NCI-H446 (cell line): ENCODE measurements around the gene ZC3H7A.
A peak's percentile ranks its signal among the peaks of the same experiment; 100 is the strongest.

Source experiments
- DNase-seq, 2 experiments: peaks; one replicate each; lab custom pipeline; 2025; lab: John Stamatoyannopoulos, UW

Gene ZC3H7A

DNA sequence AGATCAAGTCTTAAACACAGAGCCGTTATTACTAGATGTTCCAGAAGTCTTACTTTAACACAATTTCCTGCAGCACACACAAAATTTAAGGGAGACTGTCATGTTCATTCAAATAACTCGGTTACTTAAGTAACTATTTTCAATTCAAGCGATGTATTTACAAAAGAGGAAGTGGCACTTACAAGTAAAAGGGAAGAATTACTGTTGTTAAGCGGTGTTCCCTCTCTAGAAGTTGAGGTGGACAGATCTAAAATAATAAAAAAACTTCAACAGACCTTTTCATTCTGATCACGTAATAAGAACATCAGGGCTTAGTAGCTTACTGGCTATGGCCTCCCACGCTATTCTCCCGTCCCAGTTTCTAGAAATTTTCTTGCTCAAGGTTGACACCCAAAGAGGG, 28.2 kb downstream of the ZC3H7A start:
- no peak for DNase-seq

- DNase-seq = no peak
These were observed 34.6 kb downstream of the ZC3H7A start for GRCh38 chr16:11762431-11762830.

GRCh38 chr16:11759997-11760396, 37.1 kb downstream of the ZC3H7A start:
- DNase-seq = no peak

DNA sequence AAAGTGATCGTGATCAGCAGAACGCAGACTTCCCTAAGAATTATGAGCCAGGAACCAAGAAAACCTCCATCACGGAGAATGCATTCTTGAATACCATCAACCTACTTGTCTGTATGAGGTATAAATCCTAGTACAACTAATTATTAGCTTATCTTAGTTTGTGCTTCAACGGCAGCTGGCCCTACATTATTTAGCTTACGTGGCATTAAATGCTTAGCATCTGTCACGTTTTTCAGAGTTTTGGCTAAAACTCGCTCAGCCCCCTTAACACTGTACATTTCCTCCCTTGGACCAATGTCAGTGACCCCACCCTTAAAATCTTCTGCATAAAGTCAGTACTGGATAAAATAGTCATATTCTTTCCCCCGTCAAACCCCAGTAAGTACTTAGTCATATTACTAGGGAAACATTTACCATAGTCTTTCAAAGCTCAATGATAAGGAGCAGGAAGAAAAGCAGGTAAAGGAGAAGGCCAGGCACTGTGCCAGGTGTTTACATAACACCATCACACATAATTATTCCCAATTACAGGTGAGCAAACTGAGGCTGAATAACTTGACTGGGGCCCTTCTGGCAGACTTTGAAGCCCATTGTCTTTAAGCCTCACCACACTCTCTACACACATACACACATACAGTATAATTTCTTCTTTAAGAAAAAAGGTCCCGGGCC, 37.8 kb downstream of the ZC3H7A start:
- no peak for DNase-seq

DNA sequence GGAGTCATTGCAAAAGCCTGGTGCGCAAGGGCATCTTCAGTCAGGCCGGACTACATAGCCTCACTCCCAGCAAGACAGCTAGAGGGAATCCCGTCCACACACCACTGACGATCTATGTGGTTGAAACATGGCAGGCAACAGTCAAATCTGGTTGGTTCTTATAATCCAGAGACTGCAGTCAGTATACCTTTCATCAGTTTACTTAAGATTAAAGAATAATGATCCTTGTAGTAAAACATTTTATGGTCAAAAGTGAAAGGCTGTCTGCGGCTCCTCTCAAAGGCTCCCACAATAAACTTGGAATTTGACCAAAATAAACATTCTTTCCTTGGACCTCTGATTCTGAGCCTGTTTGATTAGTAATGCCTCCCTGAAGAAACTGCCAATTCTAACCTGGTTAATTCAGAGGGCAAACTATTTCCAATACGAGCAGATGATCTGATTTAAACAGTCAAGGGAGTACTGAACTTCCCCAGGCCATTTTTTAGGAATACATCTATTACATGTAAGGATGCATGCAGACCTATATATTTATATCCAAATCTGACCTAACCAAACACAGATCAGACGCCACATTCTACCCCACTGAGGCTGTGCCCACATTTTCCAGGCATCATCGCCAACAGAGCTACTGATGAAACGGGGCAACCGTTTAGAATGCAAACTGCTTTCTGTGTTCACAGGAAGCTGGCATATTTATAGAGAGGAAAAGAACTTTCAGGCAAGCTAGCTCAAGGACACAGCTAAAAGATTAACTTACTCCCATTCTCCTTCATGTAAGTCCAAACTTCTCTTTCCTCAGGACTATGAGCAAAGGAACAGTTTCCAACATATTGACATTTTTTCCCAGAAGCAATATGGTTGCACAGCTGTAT, 39.1 kb downstream of the ZC3H7A start:
- no peak for DNase-seq

DNA sequence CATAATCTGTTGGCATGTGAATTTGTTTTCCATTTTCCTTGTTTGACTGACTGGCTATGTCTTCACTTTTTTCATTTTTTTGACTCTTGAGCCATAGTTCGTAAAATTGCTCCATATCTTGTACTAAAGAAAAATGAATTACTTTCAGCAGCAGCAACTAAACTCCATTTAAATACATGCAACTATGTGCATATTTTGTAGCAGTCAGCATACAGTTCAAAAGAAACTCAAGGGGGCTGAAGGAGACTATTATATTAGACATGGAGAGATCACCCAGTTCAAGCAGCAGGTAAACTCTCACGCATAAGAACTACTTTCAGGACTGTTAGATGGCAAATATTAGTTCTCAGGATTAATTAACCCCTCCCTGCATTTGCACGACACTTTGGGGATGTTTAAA, 40.8 kb downstream of the ZC3H7A start:
- no peak for DNase-seq

DNA sequence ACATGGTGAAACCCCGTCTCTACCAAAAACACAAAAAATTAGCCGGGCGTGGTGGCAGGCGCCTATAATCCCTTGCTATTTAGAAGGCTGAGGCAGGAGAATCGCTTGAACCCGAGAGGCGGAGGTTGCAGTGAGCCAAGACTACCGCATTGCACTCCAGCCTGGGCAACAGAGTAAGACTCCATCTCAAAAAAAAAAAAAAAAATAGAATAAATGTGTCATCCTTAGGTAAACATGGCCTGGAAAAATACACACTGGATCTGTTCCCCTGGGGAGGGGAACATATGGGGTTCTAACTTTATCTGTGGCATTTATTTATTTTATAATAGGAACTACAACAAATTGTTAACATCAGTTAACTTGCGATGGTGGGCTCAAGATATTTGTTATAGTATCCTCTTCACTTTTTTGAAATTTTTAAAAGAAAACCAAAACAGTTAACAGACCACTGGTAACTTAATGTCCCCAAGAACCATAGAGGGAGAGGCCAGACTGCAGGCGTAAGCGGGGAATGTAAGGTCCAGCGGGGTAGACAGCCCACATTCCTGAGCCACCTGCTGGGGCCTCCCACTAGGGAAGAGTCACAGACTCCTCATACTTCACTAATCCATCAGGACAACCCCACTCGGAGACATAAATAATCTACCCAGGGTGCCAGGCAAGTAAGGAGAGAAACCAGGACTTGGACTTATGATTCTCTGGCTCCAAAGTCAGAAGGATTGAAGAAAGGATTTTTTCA, 41.9 kb downstream of the ZC3H7A start:
- no peak for DNase-seq

DNA sequence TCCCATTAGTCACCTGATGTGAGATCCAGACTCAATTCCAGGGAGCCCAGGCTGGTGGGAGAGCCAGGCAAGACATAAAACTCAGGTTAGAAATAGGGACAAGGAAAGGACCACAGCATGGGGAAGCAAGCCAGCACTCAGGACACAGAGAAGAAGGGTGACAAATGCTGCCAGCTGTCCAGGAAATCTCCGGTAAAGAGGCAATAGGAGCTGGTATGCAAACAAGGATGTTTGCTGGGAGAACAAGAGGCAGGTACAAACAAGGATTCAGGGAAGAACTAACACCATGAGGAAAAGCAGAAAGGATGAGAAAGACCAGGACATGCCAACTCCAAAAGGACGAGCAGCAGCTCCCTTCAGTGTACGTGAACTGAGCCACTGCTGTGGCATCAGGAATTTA, 44.2 kb downstream of the ZC3H7A start:
- DNase-seq = no peak

GRCh38 chr16:11750056-11750455, 47.0 kb downstream of the ZC3H7A start:
- DNase-seq = no peak

GRCh38 chr16:11748404-11749254, 48.4 kb downstream of the ZC3H7A start:
- DNase-seq = no peak

GRCh38 chr16:11747949-11748403, 49.1 kb downstream of the ZC3H7A start:
- no peak for DNase-seq

- no peak for DNase-seq
These were observed 53.0 kb downstream of the ZC3H7A start for GRCh38 chr16:11744075-11744470.

DNA sequence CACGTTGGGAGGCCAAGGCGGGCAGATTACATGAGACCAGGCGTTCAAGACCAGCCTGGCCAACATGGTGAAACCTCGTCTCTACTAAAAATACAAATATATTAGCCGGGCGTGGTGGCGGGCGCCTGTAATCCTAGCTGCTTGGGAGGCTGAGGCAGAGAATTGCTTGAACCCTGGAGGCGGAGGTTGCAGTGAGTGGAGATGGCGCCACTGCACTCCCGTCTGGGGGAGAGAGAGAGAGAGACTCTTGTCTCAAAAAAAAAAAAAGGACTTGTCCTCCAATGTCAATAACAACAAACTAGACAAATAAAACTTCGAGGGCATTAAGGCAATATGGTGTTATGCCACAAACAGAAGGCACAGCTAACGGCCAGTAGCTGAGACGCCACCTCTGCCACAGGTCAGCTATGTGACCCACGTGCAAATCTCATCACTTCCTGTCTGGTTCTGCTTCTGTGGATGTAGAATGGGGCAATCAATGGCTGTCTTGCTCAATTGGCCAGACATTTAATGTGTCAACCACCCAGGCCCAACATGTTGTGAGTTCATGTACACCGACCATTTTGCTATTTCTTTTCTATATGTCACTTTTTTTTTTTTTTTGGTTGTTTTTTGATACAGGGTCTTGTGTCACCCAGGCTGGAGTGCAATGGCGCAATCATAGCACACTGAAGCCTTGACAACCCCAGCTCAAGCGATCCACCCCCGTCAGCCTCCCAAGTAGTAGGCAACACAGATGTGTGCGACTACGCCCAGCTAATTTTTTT, 53.6 kb downstream of the ZC3H7A start:
- no peak for DNase-seq

GRCh38 chr16:11742536-11743307, 54.3 kb downstream of the ZC3H7A start, which contains the start of gene TXNDC11:
TXNDC11 (minus strand) TSS chr16:11742857; CDS start chr16:11742730, 127 bp downstream.
- DNase-seq = peak; percentile 95 to 99

GRCh38 chr16:11742093-11742535, 54.9 kb downstream of the ZC3H7A start:
- no peak for DNase-seq

- no peak for DNase-seq
These were observed 56.5 kb downstream of the ZC3H7A start for GRCh38 chr16:11740567-11740966.

GRCh38 chr16:11738742-11739544, 58.1 kb downstream of the ZC3H7A start:
- no peak for DNase-seq

DNA sequence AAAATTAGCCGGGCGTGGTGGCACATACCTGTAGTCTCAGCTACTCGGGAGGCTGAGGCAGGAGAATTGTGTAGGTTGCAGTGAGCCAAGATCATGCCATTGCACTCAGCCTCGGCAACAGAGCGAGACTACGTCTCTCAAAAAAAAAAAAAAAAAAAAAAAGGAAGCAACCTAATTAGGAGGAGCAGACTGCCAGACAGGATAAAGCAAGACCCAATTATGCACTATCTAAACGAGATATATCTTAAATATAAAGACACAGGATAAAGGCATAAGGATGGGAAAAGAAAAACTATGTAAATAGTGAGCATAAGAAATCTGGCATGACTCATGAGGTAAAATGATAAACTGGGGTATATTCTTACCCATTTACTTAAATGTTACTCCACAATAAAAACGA, 59.3 kb downstream of the ZC3H7A start:
- no peak for DNase-seq

DNA sequence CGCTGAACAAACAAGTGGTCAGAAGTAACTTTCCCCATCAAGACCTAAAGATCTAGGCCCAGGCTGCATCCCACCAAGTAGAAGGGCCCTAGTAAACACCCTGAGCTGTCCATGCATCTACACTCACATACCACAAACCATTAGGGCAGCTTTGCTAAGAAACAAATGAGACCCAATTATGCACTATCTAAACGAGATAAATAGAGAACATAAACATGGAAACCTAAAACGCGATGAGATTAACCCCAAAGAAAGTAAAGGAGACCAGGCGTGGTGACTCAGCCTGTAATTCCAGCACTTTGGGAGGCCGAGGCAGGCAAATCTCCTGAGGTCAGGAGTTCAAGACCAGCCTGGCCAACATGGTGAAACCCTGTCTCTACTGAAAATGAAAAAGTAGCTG, 60.2 kb downstream of the ZC3H7A start:
- DNase-seq = no peak
